ENCODE measurements around the gene PTPRG.

GRCh38 chr3:61857297-61857696 lies 295.9 kb downstream of the PTPRG start:
- TF ChIP-seq TAF1 (IDR thresholded peaks at IDR 0.05; ENCODE audit: borderline replicate concordance, low read depth, low read length) (no peak), CTCF (IDR thresholded peaks at IDR 0.05 in 2 of 3, conservative IDR thresholded peaks at IDR 0.05 in 1 of 3; ENCODE audit: control insufficient read depth in 2 of 3, extremely low read depth in 1 of 3, insufficient read depth in 1 of 3, low read depth in 3 of 3, low read length in 3 of 3) (no peak), REST (IDR thresholded peaks at IDR 0.05; ENCODE audit: low read depth, low read length) (no peak), POLR2AphosphoS5 (IDR thresholded peaks at IDR 0.05; ENCODE audit: low read length) (no peak), ETV6 (conservative IDR thresholded peaks at IDR 0.05 in 1 of 2, IDR thresholded peaks at IDR 0.05 in 1 of 2; ENCODE audit: borderline replicate concordance in 1 of 2, low read depth in 1 of 2) (no peak), SMC3 (IDR thresholded peaks at IDR 0.05; ENCODE audit: borderline replicate concordance, low read length) (no peak), HDGF (IDR thresholded peaks at IDR 0.05) (no peak), TCF3 (IDR thresholded peaks at IDR 0.05; ENCODE audit: borderline replicate concordance, insufficient read depth, low read depth, low read length) (no peak), POLR2A (IDR thresholded peaks at IDR 0.05; ENCODE audit: low read depth, low read length) (no peak)
